GM12872 (cell line): ENCODE data around the gene C19orf81.

ENCODE experiments used
- TF ChIP-seq, protein P1 (sequence below): IDR thresholded peaks from 3 replicates; pipeline ENCODE4 v1.5.1; 2011; ENCODE audit warnings: low read depth, mild to moderate bottlenecking, low read length, moderate library complexity; ENCODE audit not compliant: insufficient read depth

Gene C19orf81

DNA sequence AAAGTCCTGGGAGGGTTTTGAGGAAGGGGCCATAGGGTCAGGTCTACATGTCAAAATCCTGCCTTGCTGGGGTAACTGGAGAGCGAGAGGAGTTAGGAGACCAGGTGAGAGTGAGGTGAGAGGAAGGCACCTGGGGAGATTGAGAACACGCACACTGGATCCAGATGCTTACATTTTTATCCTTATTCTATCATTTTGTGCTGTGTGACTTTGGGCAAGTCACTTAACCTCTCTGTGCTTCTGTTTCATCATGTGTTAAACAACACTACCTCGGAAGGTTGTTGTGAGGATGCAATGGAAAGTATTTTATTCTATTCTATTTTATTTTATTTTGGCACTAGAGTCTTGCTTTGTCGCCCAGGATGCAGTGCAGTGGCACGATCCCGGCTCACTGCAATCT is 3.5 kb downstream of the C19orf81 start:
- TF ChIP-seq, protein P1, sequence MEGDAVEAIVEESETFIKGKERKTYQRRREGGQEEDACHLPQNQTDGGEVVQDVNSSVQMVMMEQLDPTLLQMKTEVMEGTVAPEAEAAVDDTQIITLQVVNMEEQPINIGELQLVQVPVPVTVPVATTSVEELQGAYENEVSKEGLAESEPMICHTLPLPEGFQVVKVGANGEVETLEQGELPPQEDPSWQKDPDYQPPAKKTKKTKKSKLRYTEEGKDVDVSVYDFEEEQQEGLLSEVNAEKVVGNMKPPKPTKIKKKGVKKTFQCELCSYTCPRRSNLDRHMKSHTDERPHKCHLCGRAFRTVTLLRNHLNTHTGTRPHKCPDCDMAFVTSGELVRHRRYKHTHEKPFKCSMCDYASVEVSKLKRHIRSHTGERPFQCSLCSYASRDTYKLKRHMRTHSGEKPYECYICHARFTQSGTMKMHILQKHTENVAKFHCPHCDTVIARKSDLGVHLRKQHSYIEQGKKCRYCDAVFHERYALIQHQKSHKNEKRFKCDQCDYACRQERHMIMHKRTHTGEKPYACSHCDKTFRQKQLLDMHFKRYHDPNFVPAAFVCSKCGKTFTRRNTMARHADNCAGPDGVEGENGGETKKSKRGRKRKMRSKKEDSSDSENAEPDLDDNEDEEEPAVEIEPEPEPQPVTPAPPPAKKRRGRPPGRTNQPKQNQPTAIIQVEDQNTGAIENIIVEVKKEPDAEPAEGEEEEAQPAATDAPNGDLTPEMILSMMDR = no peak

GRCh38 chr19:50654882-50655281 is 5.6 kb downstream of the C19orf81 start:
- TF ChIP-seq, protein P1 = no peak

GRCh38 chr19:50657222-50657669 is 8.0 kb downstream of the C19orf81 start:
- TF ChIP-seq, protein P1 = no peak

GRCh38 chr19:50657712-50658440 is 8.6 kb downstream of the C19orf81 start:
- TF ChIP-seq, protein P1 = no peak

DNA sequence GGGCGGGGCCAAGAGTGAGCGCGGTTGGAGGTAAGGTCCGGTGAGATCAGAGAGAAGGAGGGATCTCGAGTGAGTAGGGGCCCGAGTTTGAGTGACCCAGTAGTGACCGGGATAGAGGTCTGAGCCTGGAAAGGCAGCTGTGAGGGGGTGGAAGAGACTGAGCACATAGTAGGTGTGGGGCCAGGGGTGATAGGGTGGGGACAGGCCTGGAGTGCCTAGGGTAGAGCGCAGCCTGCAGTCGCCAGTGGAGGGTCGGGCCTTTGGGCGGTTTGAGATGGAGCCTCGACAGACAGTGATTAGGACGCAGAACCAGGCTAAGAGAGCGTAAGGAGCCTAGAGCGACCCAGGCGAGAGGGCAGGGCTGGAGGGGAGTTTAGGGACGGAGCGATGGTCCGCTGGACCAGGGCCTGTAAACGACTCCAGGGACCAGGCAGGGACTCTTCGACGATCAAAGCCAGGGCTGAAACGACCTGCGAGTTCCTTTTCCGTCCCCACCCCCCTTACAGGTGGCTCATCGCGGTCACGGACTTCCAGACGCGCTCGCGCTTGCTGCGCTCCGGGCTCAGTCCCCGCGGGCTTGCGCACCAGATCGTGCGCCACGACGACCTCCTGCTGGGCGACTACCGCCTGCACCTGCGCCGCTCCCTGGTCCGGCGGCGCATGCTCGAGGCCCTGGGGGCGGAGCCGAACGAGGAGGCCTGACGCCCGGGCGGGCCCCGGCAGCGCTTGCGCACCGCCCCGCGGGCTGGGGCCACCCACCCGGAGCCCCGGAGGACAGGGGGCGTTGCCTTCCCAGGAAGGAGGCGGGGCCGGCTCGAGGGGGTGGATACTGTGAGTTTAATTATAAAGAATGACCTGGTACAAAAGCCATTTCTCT is 9.4 kb downstream of the C19orf81 start:
- TF ChIP-seq, protein P1 = no peak

GRCh38 chr19:50659318-50660087 is 10.3 kb downstream of the C19orf81 start:
- TF ChIP-seq, protein P1 = no peak

DNA sequence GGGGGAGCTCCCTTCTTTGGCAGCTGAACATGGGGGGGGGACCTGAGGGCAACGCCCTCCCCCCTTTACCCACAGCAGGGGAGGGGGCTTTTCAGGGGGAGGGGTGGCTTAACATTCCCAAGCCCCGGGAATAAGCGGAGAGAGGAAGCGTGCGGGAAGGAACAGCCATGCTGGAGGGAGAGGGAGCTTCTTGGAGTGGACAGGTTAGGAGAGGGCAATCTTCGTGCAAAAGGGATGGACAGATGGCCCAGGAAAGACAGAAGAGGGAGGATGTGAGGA is 10.8 kb downstream of the C19orf81 start:
- TF ChIP-seq, protein P1 = no peak
